ENCODE data around the gene RAB22A.
"Not testable (repeated sequence)": the region's sequence is repeated elsewhere in the genome, so short reads cannot be mapped to it uniquely, and the experiment has no call there.

The RAB22A gene

GRCh38 chr20:58388882-58389323 is 79.4 kb downstream of the RAB22A start, which contains the start of gene VAPB:
Gene VAPB, plus strand, starts transcription at chr20:58389229. Its CDS starts 231 bp downstream, at chr20:58389460.
- DNase-seq (ENCODE audit: low spot score) = peak; percentile 94

- no peak for DNase-seq (ENCODE audit: low spot score)
These were observed 79.9 kb downstream of the RAB22A start for GRCh38 chr20:58389324-58389967.

- DNase-seq (ENCODE audit: low spot score) = no peak
These were observed 80.6 kb downstream of the RAB22A start for GRCh38 chr20:58389968-58390658.

DNA sequence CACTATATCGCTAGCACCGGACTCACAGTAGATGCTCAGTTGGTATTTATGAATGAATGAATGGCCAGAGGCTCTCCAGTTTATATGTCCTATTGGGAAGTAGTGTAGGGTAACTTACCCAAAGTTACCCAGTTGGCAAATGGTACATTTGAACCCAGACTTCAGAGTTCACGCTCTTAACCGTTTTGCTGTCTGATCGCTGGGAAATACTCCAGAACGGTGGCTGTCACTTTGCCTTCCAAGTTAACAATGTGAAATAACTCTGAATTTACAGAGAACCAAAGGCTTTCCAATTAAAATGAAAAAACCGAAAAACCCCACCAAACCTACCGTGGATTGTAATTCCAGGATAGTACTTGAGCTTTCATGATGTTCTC is 81.1 kb downstream of the RAB22A start:
- DNase-seq (ENCODE audit: low spot score) = no peak

GRCh38 chr20:58392286-58392685 is 82.8 kb downstream of the RAB22A start:
- no peak for DNase-seq (ENCODE audit: low spot score)

DNA sequence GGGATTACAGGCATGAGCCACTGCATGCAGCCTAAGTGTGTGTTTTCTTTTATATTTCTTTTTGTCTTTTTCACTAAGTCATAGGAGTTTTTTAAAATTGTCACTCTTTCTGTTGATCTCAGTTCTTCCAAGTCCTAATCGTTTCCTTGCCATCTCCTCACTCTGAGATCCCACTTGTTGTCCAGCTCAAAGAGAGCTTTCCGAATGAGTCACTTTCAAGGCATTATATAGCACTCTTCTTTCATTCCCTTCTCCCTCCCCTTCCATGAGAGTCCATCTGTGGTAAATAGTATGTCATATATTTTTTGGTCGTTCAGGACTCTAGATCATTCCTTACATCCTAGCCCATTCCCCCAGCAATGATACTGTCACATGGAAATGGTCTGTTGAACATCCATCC is 83.8 kb downstream of the RAB22A start:
- no peak for DNase-seq (ENCODE audit: low spot score)

GRCh38 chr20:58394801-58395200 is 85.3 kb downstream of the RAB22A start:
- DNase-seq (ENCODE audit: low spot score) = no peak

DNA sequence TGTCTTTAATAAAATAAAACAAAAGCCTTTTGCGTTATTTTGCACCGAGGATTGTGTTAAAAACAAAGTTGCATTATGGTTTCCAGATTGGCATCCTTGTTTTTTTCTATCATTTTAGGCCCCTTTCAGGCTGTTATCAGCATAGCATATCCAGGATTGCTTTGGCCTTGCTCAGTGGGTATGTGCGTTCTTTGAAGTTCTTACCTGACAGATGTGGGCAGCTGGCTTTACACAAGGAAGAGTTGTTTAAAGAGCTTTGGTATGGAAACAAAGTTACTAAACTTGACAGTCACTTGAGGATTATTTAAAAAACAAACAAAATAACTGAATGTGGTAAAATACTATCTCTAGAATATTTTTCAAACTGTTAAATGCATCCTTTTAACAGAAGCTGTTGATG is 86.1 kb downstream of the RAB22A start:
- DNase-seq (ENCODE audit: low spot score) = no peak

DNA sequence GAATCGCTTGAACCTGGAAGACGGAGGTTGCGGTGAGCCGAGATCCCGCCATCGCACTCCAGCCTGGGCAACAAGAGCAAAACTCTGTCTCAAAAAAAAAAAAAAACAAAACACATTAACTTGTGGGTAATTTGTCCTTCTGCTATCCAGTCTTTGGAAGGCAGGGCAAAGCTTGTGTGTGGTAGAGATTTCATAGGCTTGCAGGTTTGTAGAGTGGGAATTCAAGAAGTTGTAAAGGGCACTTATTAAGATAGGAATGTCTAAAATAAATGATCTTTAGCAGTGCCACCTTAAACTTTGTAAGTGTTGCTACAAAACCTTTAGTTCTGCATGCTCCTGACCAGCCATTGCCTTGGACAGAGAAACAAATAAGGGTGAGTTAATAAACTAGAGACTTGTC is 87.9 kb downstream of the RAB22A start:
- DNase-seq (ENCODE audit: low spot score) = no peak

DNA sequence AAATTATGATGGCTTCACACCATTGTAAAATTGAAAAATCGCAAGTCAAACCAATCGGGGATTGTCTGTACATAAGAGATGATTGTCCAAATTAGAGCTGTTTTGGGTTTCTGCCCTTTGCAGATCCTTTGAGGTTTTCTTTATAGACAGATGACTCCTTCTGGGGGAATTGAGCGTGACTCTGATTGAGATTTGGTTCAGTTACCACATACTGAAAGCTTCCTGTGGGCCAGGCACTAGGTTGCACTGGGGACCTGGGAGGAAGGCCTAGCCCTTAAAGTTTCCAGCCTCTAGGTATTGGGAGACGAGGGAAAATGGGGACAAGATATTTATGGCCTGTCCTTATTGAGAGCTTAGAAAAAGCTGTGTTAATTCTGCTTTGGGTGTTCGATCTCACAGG is 88.7 kb downstream of the RAB22A start:
- DNase-seq (ENCODE audit: low spot score) = no peak

DNA sequence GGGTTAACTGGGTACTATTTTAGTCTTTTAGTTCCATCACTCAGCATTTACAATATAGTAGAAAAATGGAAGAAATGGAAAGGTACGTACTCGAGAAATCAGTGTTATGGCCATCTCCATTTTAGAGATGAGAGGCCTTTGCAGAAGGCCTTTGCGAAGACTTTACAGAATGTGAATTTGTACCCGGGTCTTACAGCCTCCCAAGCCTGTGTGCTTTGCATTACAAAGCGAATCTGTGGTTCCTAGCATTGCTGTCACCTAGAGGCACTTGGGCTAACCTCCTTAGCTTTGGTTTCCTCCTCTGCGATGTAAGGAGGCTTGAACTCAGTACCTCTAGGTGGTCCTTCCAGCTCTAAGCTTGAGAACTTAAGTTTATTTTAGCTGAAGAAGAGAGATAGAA is 90.4 kb downstream of the RAB22A start:
- DNase-seq (ENCODE audit: low spot score) = no peak

- no peak for DNase-seq (ENCODE audit: low spot score)
These were observed 91.6 kb downstream of the RAB22A start for GRCh38 chr20:58401162-58401561.

GRCh38 chr20:58402305-58402704 is 92.8 kb downstream of the RAB22A start:
- no peak for DNase-seq (ENCODE audit: low spot score)

DNA sequence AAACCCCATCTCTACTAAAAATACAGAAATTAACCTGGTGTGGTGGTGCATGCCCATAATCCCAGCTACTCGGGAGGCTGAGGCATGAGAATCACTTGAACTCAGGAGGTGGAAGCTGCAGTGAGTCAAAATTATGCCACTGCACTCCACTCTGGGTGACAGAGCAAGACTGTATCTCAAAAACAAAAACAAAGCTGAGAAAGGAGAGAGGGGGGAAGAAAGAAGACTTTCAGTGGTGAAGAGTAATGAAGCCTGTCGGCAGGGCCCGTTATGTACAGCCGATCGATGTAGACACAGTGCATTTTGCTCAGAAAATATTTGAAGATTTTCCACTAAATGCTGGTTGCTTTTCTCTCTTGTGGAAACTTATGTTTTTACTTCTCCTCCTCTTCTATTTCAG is 93.3 kb downstream of the RAB22A start:
- no peak for DNase-seq (ENCODE audit: low spot score)

DNA sequence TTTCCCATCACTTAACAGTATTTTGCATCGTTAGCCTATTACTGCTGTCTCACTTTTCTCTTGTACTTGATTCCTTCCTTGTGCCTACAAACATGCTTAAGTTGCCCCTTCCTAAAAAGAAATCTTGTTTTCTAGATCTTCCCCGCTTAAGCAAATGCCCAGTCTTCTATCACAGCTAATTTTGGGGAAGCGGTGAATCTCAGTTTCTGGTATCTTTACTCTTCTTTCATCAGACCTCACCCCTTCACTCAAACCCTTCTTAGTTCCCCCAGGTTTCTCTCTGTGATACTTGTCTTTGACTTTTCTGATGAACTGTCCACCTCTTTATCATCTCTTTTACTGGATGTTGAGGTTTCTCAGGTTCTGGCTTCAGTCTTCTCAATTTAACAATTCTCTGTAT is 93.8 kb downstream of the RAB22A start:
- DNase-seq (ENCODE audit: low spot score) = no peak

DNA sequence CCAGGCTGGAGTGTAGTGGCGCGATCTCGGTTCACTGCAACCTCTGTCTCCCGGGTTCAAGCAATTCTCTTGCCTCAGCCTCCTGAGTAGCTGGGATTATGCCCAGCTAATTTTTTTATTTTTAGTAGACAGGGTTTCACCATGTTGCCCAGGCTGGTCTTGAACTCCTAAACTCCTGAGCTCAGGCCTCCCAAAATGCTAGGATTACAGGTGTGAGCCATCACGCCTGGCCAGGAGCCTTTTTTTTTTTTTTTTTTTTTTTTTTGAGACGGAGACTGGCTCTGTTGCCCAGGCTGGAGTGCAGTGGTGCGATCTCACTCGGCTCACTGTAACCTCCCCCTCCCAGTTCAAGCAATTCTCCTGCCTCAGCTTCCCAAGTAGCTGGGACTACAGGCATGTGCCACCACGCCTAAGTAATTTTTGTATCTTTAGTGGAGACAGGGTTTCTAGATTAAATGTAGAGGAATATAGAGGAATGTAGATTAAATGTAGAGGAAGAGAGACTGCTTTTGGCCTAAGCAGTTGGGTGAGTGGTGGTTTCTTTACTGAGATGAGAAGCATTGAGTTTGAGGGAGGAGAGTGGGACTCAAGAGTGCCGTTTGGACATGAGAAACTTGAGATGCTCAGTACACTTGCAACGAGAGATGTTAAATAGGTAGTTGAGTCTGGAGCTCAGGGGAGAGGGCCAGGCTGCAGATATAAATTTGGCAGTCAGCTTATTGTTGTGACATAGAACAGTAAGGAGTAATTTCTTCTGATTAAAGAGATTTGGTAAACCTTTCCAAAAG is 96.2 kb downstream of the RAB22A start:
- DNase-seq (ENCODE audit: low spot score) = no peak

- no peak for DNase-seq (ENCODE audit: low spot score)
These were observed 97.0 kb downstream of the RAB22A start for GRCh38 chr20:58406422-58407001.

- no peak for DNase-seq (ENCODE audit: low spot score)
These were observed 97.8 kb downstream of the RAB22A start for GRCh38 chr20:58407201-58407873.

- DNase-seq (ENCODE audit: low spot score) = no peak
These were observed 98.5 kb downstream of the RAB22A start for GRCh38 chr20:58407966-58408557.

- peak; percentile 74 for DNase-seq (ENCODE audit: low spot score)
These were observed 99.2 kb downstream of the RAB22A start for GRCh38 chr20:58408603-58409246.

DNA sequence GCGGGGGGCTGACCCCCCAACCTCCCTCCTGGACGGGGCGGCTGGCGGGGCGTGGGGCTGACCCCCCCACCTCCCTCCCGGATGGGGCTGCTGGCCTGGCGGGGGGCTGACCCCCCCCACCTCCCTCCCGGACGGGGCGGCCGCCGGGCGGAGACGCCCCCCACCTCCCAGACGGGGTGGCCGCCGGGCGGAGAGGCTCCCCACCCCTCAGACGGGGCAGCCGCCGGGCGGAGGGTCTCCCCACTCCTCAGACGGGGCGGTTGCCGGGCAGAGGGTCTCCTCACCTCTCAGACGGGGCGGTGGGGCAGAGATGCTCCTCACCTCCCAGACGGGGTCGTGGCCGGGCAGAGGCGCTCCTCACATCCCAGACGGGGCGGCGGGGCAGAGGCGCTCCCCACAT is 104.7 kb downstream of the RAB22A start:
- DNase-seq (ENCODE audit: low spot score) = not testable (repeated sequence)
